ENCODE results near the gene VAV2.

Gene VAV2

DNA sequence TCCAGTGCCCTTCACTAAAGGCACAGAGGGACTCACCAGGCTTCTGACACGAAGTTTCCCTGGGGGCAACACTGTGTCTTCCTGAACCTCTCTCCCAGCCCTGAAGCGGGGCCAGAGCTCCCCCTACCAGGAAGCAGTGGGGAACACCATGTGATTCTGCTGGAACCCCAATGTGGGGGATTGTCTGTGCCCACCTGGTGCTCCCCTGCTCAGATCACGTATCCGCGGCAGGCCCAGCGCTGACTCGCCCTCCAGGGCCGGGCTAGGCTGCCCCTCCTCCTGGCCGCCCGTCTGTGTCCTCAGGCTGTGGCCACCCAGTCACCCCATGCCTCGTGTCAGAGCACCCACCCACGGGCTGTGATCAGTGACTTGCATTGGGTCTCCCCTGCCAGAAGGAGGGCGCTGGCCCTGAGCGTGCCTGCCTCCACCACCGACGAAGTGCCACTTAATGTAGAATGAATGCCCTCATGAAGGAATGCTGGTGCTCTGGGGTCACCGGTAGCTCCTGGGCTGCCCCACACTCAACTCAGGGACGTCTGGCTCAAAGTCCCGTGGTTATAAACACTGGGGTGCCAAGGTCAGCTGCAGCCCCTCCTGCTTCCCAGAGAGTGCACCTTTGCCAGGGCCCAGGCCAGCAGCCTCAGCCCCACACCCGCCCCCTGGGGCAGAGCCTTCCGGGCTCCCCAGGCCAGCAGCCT is 276.1 kb downstream of the VAV2 start:
- peak; percentile 1 for DNase-seq

- DNase-seq = peak; percentile 6
Observed at GRCh38 chr9:133715295-133715865, 276.7 kb downstream of the VAV2 start.

DNA sequence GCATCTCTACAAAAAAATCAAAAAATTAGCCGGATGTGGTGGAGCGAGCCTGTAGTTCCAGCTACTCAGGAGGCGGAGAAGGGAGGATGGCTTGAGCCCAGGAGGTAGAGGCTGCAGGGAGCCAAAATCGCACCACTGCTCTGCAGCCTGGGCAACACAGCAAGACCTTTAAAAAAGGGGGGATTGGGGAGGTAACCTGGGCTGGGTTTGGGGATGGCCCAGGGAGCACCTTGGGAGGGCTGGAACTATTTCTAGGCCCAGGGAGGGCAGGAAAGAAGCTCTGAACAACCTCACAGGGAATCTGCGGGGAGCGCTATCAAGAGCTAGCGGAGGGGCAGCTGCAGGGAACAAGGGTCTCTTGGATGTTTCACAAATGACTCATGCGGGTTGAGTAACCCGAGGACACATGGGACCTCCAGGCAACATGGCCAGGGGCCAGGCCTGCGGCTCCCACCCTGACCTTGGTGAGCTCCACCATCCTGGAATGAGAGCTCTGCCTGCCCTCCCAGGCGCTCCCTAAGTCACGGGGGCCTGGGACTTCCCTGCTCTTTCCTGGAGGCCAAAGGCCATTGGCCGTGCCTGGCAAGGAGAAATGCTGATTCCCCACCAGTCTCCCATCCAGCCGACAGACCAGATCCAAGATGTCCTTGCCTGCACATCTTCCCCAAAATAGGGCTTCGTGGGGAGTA is 277.4 kb downstream of the VAV2 start:
- peak; percentile 1 for DNase-seq

GRCh38 chr9:133713960-133714495 is 278.1 kb downstream of the VAV2 start:
- DNase-seq = peak; percentile 13

- DNase-seq = peak; percentile 9
Observed at GRCh38 chr9:133713150-133713959, 278.8 kb downstream of the VAV2 start.

DNA sequence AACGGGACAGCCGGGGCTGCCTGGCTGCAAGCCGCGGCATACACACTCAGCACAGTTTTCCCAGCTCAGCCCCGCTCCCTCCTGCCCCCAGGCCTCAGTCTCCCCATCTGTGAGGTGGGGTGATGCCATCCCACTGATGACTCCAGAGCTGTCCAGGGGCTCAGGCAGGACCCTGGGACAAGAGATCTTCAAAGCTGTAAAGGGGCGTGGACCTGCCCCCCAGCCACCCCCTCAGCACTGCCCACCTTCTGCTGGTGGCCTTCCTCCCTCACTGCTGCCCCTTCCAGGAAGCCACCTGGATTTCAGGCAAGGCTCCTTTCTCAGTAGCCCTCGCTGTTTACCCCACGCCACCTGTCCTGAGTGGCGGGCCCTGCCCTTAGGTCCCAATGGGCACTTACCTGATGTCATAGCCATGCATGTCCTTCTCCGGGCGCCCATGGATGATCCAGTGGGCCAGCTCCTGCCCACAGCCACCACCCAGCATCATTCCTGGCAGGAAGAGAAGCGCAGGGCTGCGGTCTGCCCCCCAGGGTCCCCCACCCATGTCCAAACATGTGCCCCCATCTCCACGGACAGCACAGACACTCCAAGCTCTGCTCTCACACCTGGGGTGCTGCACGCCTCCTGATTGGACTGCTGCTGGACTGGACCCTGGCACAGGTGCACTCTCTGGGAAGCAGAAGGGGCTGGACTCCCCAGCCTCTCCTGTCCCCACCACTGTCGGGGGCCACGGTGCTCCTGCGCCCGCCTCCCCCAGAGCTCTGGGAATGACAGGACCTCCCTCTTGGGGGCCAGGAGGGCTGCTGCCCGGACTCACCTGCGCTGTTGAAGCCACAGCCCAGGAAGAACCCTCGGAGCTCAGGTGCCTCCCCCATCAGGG is 279.7 kb downstream of the VAV2 start:
- DNase-seq = peak; percentile 12
